Fibroblast of gingiva (primary cell): Measurements from ENCODE around the gene SP4.

Source experiments
- DNase-seq: peaks from one replicate; pipeline ENCODE4 v3.0.0-alpha.2; 2011; ENCODE audit warnings: low read depth

SP4 gene

DNA sequence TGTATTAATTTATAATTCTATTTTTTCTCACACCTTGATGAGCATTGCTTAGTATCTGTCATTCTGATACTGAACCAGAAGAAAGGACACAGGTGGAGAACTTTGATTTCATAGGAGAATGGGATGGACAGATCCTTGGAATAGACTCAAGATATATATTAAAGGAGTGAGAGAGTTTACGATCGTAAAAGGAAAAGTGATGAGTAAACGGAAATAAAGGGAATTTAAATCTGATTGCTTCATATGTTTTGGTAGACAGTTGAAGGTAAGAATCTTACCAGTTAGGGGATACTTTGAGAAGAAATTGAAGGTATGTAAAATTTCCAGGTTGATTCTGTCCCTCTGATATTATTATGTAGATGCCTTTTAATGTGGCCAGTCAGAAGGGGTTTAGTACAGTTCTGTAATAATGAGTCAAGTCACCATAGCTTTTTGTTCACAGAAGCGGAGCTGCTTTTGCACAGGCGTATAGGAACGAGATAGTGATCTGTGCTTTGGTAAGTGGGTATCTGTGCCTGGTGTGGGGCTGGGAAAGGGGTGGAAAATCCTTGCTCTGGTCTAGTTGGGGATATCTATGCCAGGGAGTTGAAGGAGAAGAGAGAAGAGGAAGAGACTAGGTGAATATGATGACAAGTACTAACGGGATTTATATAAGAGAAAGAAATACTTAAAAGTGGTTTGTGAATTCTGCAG is 15.4 kb downstream of the SP4 start:
- DNase-seq, result no peak

DNA sequence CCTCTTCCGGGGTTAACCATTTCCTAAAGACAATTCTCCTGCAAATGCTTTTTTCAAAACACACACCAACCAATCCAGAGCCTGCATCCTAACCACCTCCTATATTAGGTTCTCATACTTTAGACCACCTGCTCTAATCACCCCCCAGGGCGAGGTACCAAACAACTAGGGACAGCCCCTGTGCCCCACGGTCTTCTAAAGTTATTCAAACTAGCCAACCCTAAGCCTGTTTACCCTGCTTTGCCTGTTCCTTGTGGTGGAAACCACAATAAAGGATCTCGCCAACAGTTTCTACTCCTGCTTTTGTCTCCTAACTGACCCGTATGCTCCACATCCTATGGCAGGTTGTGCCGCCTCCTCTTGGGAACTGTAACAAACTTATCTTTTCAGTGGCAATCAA is 21.1 kb downstream of the SP4 start:
- no peak for DNase-seq

GRCh38 chr7:21450076-21450475 is 22.2 kb downstream of the SP4 start:
- no peak for DNase-seq

DNA sequence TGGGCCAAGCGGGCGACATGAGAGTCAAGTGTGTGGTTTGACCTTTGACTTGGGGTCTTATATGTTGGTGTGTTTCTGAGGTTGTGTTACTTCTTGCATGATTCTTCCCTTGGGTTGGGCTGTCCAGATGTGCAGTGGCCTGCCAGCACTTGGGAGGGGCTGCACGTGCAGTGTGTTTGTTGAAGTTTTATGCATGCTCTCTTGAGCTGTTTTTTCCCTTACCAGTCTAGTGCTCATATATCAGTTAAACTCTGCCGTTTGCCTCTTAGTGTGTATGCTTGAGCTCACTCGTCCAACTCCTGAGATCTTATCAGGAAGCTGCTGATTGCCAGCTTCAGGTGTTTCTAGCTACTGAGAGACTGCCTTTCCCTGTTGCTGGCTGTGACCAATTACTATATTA is 23.1 kb downstream of the SP4 start:
- no peak for DNase-seq

DNA sequence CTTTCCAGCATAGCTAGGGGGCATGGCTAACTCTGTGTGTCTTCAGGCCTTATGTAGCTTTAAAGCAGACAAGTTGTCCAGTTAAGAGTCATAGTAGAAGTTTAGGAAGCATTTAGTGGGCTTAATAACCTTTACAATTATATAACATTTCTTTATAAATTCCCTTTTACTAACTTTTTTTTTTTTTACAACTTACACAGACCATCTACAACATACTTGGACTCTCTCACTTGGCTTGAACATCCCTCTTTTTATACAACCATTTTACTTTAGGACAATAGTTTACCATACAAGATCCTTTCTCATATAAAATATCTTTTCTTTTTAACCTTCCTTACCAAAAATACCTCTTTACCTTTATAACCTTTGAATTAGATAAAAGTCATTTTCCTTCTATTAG is 26.3 kb downstream of the SP4 start:
- DNase-seq, result no peak

DNA sequence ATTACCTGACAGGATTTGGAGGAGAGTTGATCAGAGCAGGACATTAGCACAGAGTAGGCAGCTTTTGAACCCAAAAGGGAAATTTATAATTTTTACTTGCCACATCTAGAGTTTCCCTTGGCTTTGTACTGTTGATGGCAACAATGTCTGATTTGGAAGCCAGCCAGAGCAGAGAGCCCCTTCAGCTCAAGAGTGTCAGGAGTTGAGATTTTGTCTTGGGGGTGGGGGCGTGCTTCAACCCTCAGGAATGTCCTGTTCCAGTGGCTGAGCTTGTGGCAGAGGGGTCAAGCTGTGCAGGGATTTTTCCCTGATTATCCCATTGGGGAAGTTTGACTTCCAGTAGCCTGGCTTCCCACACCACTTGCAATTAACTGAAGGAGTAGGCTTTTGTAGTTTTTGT is 27.0 kb downstream of the SP4 start:
- DNase-seq, result no peak

GRCh38 chr7:21461282-21461681 is 33.4 kb downstream of the SP4 start:
- DNase-seq, result no peak

- DNase-seq, result no peak
These were observed 34.2 kb downstream of the SP4 start for GRCh38 chr7:21462081-21462480.

DNA sequence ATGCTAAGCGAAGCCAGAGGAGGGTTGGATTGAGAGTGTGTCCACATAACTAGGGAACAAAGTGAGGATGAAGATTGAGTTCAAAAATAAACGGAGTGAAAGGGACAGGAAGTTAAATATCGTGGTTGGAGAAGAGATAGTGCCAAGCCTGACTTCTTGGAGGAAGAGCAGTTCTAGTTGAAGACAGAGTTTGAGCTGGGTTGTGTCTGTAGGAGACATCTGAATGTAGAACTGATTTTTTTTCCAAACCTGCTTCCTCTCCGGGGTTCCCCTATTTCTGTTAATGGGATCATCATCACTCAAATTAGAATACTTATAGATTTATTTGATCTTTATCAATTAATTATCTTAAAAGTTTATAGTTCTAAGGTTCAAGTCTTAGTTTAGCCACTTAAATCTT is 35.6 kb downstream of the SP4 start:
- DNase-seq, result no peak

DNA sequence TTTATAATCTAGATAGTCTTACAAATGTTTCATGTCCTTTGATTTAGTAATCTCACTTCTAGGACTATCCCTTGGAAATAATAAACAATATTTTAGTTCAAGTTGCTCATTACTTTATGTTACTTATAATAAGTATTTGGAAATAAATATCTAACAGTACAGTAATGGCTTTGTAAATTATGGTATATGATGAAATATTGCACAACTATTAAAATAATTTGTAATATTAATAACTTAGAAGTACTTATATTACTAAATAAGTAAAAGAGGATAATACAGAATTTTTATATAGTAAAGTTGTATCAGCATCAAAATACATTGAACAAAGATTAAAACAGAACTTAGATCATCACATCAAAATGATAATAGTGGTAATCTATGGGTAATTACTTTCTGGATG is 41.1 kb downstream of the SP4 start:
- DNase-seq, result no peak

GRCh38 chr7:21469894-21470293 is 42.0 kb downstream of the SP4 start:
- DNase-seq, result no peak

GRCh38 chr7:21472029-21472428 is 44.1 kb downstream of the SP4 start:
- no peak for DNase-seq

DNA sequence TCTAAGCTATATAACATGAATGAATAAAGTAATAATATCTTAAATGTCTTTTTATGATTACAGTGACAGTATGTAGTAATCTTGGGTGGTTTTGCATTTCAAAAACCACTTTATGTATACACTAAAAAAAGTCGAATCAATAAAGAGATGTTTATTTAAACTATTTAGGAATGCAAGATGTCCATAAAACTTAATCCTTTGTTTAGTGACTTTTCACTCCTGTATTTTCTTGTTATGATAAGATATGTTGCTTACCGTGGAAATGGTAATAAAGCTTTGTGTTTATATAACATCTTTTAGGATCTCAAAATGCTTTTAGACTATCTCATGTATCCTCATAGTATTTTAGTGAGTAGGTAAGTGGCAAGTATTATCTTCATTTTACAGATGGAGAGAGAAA is 48.5 kb downstream of the SP4 start:
- DNase-seq, result no peak

GRCh38 chr7:21480693-21481403 is 53.0 kb downstream of the SP4 start:
- DNase-seq, result no peak

DNA sequence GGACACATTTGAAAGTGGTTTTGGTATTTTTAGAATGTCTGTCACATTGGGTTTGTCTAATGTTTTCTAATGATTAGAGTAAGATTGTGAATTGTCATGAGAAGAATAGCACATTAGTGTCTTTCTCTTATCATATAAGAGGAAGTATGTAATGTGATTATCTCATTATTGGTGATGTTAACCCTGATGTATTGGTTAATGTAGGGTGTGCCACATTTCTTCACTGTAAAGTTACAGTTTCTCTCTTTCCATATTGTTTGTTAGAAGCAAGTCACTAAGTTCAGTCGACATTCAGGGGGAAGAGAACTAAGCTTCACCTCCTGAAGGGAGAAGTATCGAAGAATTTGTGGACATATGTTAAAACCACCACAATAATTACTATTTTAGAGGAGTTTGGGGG is 58.6 kb downstream of the SP4 start:
- DNase-seq, result no peak

DNA sequence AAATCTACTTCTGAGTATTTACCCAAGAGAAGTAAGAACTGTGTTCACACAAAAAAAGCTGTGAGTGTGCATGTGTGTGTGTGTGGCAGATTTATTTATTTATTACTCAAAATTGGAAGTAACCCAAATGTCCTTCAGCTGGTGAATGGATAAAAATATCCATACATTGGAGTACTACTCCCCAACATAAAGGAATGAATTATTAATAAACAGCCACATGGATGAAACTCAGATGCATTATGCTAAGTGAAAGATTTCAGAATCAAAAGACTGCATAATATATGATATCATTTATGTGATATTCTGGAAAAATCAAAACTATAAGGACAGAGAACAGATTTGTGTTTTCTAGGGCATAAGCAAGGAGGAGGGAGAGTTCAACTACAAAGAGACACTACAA is 67.8 kb downstream of the SP4 start:
- no peak for DNase-seq

DNA sequence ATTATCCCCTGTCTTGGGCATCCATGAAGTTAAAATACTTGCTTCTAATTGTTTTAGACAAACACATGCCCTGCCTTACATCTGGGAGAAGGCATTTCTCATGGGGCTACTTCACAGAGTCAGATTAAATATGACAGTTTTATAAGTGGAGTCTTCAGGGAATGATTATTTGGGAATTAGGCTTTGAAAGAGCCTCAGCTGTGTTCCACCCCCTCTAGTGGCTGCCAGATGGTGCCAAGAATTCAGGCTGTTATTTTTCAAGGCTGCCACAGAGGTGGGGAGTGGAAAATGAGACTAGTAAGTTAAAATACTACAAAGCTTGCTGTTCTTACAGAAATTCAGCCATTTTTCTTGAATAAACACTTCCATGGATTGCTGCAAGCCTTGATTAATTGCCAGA is 69.2 kb downstream of the SP4 start:
- DNase-seq, result peak; percentile 13

DNA sequence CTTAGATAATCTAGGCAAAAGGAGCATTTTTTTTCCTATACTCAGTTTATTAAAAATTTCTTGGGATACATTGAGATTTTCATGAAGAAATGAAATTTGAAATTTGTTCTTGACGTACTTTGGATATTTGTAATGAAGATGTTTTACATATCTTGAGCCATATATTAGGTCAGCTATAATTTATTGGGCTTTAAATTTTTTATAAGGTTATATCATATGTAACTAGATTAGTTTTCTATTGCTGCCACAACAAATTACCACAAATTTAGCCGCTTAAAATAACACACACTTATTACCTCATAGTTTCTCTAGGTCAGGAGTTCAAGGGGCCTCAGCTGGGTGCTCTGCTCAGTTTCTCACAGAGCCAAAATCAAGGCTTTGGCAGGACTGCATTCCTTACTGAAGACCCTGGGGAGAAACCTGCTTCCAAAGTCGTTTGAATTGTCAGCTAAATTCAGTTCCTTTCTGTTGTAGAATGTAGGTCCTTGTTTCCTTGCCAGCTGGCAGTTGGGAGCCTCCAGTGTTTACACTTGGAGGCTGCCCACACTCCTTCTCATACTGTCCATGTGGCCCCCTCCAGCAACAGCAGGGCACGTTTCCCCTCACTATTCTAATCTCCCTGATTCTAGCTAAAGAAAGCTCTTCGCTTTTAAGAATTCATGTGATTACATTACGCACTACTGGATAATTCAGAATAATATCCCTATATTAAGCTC is 72.4 kb downstream of the SP4 start:
- DNase-seq, result no peak

- no peak for DNase-seq
These were observed 76.1 kb downstream of the SP4 start for GRCh38 chr7:21504021-21504420.

GRCh38 chr7:21507627-21508343 is 79.9 kb downstream of the SP4 start:
- DNase-seq, result peak; percentile 20

- no peak for DNase-seq
These were observed 80.7 kb downstream of the SP4 start for GRCh38 chr7:21508538-21508937.

DNA sequence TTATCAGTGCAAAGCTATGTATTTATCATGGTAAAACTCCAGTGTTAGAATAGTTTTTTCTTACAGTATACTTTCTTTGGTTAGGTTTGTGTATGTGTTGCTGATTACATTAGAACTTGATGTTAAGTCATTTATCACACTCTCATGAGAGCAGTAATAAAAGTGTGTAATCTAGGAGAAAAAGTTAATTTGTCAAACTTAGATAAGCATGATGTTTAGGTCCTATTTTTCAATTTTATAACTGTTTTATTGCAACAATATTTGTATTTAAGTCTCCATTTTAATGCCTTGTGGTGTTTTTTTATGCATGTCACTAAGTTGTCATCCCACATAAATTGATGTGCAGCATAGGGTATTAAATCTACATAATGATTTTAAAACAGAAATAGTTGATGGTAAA is 86.2 kb downstream of the SP4 start:
- DNase-seq, result no peak

- no peak for DNase-seq
These were observed 96.8 kb downstream of the SP4 start for GRCh38 chr7:21524680-21525079.
